GM19372 (cell line): ENCODE measurements around the gene GATM.

Experiments
- ATAC-seq: cut with Tn5 transposase; IDR thresholded peaks from one replicate; pipeline ENCODE4 v1.9.1; 2021; ENCODE audit warnings: mild to moderate bottlenecking, low read depth, moderate library complexity; ENCODE audit not compliant: unreplicated experiment

Gene GATM, protein sequence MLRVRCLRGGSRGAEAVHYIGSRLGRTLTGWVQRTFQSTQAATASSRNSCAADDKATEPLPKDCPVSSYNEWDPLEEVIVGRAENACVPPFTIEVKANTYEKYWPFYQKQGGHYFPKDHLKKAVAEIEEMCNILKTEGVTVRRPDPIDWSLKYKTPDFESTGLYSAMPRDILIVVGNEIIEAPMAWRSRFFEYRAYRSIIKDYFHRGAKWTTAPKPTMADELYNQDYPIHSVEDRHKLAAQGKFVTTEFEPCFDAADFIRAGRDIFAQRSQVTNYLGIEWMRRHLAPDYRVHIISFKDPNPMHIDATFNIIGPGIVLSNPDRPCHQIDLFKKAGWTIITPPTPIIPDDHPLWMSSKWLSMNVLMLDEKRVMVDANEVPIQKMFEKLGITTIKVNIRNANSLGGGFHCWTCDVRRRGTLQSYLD

DNA sequence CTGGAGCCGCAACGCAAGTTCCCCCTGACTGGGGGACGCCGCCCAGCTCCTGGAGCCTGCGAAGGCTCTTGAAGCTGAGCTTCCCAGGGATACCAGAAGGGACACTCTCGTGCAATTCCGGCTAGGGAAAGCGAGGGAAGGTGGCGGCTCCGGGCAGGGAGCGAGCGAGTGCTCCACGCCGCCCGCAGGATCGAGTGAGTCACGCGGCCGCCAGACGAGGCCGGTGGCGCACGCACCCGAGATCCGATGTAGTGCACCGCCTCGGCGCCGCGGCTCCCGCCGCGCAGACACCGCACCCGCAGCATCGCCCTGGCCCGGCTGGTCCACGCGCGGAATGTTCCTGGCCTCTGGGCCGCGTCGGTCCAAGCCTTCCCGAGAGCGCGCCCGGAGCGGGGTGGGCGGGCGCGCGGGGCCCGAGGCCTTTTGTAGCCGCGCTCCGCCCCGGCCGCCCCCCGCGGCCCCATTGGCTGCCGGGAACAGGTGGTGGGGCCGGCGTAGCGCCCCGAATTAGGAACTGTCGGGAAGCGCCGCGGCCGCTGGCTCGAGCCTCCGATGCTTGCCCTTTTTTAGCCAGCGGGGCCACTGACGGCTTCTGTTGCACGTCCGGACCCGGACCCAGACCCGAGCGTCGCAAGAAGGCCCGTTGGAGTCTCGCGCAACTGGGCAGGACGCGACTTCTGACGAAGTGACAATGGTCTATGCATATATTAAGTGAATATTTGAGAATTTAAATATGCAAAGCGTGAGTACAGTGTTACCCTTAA is at the start of gene GATM:
Gene GATM (minus strand): TSS at position 396 of the 764 bp plus-strand sequence. CDS start 91 bp downstream, at position 305.
- peak; percentile 86 for ATAC-seq

DNA sequence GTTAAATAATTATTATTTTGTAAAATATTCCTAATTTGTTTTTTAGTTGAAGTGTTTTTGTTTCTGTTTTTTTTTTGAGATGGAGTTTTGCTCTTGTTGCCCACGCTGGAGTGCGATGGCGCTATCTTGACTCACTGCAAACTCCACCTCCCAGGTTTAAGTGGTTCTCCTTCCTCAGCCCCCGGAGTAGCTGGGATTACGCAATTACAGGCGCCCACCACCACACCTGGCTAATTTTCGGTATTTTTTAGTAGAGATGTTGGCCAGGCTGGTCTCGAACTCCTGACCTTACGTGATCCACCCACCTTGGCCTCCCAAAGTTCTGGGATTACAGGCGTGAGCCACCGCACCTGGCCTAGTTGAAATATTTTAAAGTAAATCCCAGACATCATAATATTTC is 48.7 kb upstream of the GATM start:
- no peak for ATAC-seq

DNA sequence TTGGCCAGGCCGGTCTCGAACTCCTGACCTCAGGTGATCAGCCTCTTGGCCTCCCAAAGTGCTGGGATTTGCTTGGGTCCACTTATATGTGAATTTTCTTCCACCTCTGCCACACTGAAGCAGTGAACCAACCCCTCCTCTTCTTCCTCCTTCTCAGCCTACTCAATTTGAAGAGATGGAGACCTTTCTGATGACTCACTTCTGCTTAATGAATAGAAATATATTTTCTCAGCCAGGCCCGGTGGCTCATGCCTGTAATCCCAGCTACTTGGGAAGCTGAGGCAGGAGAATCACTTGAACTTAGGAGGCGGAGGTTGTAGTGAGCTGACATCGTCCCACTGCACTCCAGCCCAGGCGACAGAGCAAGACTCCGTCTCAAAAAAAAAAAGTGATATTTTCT is 46.8 kb upstream of the GATM start:
- ATAC-seq: no peak

DNA sequence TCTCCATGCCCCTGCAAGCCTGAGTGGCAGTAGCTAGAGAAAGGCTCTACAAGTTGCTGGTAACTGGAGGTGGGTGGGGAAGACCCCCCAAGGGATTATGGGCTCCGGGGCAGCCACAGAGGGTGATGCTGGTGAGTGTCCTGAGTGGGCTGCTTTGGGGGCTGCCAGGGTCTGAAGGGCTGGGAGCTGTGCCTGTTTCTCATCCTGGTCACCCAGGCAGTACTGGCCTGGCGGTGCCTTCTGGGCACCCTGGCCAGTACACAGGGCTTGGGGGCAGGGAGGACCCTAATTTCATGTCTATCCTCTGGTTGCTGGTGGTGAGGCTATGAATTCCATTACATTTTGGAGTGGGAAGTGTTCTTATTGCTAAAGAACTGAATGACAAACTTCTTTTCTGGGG is 46.1 kb upstream of the GATM start:
- ATAC-seq: no peak

DNA sequence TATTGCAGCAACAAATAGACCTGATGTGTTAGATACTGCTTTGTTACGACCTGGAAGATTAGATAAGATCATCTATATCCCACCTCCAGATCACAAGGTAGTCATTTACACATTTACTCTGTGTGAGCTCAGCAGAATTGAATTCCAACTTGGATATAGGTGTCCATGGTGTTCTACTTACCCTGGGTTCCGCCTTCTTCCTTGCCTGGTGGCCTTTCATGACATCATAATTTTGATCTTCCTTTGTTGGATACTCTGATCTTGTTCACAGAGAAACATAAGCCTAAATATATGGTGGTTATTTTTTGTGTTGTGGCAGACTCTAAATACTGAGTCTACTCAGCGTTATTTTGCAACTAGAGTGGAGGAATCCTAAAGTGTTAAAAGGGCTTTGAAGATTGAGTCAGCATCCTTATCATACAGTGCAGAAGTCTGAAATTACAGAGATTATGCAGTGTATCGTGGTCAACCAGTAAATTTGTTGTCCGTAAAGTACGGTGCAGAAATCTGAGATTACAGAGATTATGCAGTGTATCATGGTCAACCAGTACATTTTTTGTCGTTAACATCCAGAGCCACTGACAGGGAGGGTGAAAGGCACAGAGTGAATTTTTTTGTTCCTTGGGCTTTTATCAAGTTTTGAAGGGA is 39.1 kb upstream of the GATM start:
- ATAC-seq: no peak

DNA sequence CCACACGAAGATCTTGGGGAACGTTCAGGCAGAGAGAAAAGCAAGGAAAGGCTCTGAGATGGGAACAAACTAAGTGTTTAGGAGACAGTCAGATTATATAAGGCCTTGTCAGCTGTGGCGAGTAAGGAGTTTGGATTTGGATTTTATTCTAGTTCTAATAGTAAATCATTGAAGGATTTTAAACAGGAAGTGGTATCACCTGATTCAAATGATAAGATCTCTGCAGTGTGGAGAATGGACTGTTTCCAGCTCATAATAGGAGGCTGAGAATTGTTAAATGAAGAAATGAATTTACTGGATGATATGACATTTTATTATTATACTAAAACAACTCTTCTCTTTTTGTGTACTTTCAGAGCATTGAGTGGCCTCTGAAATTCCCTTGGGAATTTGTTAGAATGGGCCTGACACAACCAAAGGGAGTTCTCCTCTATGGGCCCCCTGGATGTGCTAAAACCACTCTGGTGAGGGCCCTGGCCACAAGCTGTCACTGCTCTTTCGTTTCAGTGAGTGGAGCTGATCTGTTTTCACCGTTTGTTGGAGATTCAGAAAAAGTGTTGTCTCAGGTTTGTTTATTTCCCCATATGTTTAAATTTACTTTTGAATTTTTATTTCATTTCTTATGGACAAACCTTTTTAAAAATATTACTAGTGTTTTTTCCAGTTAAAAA is 36.0 kb upstream of the GATM start:
- ATAC-seq: no peak

DNA sequence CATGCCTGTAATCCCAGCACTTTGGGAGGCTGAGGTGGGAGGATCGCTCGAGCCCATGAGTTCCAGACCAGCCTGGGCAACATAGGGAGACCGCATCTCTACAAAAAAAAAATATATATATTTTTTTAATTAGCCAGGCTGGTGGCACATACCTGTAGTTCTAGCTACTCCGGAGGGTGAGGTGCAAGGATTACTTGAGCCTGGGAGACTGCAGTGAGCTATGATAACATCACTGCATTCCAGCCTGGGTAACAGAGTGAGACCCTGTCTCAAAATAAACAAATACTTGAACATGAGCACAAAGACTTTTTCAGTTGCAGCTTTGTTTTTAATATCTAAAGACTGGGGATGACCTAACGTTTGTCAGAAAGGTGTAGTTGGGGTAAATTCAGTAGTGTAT is 31.3 kb upstream of the GATM start:
- no peak for ATAC-seq

DNA sequence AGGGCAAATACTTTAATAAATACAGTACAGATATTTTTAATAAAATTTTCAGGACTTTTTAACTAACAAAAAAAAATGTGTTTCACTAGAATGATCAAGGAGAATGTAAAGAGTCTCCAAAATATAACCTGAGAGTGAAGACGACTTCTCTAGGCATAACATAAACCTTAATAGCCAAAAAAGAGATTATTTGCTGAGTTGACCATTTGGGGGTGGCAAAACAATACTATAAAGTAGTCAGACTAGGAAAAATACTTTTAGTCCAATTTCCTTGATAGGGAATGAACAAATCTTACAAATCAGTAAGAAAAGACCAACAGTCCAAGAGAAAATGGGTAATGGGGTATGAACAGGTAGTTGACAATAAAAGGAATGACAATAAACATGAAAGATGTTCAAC is 29.4 kb upstream of the GATM start:
- ATAC-seq: no peak

DNA sequence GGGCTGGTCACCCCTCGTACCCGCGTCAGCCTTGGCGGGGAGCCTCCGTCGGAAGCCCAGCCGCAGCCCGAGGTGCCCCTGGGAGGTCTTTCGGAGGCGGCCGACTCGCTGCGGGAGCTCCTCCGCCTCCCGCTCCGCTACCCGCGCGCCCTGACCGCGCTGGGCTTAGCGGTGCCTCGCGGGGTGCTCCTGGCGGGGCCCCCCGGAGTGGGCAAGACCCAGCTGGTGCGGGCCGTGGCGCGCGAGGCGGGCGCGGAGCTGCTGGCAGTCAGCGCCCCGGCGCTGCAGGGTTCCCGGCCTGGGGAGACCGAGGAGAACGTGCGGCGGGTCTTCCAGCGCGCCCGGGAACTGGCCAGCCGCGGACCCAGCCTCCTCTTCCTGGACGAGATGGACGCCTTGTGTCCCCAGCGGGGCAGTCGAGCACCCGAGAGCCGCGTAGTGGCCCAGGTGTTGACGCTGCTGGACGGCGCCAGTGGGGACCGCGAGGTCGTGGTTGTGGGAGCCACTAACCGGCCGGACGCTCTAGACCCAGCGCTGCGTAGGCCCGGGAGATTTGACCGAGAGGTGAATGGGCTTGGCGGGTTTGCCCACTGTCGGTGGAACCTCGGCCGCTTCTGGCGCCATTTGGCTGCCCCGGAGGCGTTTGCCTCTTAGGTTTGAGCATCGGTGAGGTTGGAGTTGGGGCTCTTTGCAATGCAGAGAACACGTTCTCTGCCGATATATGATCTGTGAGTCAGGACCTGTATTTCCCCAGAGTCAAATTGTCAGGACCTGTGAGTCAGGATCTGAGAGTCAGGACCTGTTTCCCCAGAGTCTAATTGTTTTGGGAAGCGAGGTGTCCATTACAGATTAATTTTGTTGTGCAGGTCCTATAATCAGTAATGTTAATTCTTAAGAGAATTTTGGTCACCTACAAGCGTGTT is 24.9 kb upstream of the GATM start:
- peak; percentile 26 for ATAC-seq

DNA sequence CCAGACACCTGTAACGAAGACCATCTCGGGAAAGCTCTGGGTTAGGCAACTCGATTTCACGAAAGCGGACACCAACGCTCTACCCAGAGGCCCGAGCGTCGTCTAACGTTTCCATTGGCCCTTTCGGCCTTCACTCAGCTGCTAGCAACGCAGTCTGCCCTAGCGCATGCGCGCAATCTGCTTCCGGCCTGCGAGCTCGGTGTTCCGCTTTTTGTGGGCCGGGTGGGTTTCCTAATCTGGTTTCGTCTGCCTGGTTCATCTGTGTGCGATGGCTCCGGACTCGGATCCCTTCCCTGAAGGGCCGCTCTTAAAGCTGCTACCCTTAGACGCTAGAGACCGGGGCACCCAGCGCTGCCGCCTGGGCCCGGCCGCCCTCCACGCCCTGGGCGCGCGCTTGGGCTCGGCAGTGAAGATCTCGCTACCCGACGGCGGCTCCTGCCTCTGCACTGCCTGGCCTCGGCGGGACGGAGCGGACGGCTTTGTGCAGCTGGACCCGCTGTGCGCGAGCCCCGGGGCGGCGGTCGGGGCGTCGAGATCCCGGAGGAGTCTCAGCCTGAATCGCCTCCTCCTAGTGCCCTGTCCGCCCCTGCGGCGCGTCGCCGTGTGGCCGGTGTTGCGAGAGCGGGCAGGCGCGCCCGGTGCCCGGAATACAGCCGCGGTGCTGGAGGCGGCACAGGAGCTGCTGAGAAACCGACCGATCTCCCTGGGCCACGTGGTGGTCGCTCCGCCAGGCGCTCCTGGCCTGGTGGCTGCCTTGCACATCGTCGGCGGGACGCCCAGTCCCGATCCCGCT is 24.0 kb upstream of the GATM start:
- peak; percentile 81 for ATAC-seq

DNA sequence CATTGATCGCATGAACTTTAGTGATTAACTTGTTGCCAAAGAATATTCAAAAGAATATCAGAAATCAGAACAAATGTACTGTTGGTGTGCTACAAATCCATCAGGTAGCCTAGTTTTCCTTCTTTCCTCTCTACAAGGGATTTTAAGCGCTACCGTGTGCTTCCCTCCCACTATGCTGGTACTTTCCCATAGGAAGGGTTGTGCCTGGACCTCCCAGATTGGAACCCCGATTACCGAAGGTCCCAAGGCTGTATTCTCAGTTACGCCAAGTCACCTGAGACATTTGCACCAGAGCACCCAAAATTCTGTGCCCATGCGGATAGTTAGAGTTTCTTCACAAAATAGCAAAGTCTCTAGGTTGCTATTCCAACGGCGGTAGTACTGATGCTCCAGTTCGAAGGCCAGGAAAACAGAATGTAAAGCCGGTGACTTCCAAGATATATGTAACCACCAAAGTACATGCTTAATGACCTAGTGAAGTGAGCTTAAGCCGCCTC is 23.4 kb upstream of the GATM start:
- ATAC-seq: no peak

DNA sequence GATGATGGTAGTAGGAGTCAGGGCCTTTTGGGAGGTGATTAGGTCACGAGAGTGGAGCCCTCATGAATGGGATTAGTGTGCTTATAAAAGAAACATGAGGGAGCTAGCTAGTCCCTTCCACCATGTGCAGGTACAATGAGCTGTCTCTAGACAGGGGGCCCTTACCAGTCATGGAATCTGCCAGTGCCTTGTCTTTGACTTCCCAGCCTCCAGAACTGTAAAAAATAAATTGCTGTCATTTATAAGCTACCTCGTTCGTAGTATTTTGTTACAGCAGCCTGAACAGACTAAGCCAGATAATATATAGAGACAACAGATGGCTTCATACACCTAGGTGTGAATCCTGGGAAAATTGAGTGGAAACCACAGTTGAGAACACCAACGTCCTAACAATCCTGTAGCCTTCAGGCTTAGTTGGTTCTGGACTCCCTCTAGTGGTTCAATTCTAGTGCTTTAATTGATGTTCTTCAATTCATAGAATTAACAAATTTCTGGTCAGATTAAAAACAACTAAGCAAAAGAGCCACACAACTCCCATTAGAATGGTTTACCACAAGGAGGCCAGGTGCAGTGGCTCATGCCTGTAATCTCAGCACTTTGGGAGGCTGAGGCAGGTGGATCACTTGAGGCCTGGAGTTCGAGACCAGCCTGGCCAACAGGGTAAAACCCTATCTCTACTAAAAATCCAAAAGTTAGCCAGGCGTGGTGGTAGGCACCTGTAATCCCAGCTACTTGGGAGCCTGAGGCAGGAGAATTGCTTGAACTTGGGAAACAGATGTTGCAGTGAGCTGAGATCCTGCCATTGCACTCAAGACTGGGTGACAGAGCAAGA is 21.3 kb upstream of the GATM start:
- no peak for ATAC-seq

DNA sequence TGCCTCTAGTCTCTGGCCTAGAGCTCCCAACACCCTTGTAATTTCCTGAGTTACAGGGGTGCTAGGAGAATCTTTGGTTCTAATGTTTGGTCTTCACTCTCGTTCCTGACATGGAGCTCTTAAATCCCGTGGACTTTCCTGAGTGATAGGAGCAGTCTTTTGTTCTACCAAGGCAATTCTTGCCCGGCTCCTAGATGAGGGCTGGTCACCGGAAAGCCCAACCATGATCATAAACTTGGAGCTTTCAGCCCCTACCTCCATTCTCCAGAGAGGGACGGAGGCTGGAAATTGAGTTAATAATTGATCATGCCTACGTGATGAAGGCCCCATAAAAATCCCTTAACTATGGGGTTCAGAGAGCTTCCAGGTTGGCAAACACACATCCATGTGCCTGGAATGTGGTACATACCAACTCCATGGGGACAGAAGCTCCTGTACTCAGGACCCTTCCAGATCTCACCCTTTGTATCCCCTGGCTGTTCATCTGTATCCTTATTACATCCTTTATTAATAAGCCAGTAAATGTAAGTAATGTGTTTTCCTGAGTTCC is 18.8 kb upstream of the GATM start:
- no peak for ATAC-seq

DNA sequence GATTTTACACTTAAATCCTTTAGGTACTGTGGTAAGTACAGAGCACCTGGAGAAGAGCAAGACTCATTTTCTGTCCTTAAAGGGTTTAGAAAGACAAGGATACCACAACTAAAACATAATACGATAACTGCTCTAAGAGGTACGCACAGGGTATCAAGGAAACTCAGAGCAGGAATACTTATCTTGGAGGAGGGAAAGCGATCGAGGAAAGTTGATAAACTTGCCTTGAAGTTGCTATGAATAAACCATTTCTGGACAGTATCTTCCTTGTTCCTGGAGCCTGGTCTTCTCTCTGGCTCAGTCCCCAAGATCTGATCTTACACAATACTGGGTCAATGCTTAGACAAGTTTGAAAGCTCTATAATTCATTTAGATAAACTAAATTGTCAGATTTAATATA is 17.6 kb upstream of the GATM start:
- ATAC-seq: no peak

DNA sequence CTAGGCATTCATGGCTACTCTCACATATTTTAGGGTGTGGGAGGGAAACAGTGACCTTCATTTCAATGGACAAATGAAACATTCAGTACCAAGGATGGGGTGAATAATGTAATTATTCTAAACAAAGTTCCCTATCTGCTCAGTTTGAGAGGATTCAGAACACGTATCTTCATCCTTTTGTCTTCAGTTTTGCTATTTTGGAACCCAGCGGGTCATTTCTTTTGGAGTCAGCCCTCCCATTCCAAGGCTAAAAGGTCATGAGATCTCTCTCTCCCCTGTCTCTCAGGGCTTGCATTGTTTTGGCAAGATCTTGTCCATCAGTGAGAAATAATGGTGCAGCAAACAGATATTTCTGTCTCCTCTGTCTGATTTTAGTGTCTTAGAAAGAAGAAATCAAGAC is 16.3 kb upstream of the GATM start:
- ATAC-seq: no peak

DNA sequence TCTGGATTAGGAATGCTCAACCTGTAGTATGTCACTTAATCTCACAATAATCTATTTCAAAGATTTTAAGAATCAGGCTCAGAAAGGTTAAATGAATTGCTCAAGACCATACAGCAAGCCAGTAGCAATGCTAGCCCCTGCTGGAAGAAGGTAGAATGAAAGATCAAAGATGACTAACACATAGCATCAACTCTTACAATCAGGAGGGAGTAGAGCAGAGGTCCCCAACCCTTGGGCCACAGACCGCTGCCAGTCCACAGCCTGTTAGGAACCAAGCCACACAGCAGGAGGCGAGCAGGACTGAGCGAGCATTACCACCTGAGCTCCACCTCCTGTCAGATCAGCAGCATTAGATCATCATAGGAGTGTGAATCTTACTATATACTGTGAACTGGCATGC is 15.5 kb upstream of the GATM start:
- ATAC-seq: no peak

DNA sequence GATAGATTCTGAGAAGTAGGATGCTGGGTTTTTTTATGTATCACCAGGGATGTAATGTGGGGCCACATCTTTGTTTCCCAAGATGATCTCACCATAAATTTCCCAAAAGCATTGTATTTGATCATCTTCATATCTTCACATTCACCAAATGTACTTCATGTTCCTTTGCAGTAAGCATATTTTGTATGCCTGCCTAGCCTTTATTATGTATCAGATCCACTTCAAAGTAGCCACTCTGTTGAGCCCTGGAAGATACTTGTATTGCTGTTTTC is 14.2 kb upstream of the GATM start:
- ATAC-seq: no peak
